ENCODE data around the gene SLIT1.

- TF ChIP-seq, protein P1, sequence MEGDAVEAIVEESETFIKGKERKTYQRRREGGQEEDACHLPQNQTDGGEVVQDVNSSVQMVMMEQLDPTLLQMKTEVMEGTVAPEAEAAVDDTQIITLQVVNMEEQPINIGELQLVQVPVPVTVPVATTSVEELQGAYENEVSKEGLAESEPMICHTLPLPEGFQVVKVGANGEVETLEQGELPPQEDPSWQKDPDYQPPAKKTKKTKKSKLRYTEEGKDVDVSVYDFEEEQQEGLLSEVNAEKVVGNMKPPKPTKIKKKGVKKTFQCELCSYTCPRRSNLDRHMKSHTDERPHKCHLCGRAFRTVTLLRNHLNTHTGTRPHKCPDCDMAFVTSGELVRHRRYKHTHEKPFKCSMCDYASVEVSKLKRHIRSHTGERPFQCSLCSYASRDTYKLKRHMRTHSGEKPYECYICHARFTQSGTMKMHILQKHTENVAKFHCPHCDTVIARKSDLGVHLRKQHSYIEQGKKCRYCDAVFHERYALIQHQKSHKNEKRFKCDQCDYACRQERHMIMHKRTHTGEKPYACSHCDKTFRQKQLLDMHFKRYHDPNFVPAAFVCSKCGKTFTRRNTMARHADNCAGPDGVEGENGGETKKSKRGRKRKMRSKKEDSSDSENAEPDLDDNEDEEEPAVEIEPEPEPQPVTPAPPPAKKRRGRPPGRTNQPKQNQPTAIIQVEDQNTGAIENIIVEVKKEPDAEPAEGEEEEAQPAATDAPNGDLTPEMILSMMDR (IDR thresholded peaks at IDR 0.05), result no peak
- no peak for TF ChIP-seq POLR2A (IDR thresholded peaks at IDR 0.05)
These were observed 45.5 kb downstream of the SLIT1 start for GRCh38 chr10:97140049-97140846.

Measured in body of pancreas (tissue), 4 donors.